ENCODE measurements around the gene MCOLN1. TPM values are rescaled to one million over a fixed set of nuclear protein-coding genes. Genes with fewer than 3 reads are reported as not detected.

The MCOLN1 gene
- total and polyA plus RNA-seq, 2 donors (not counting 3 experiments of a cell fraction or from before 2014, with no cell fraction given): 23.0 to 60.9 TPM

- no peak overlapping the region for H3K27ac ChIP-seq (ENCODE audit: insufficient read depth, low read depth, low read length)
- DNase-seq (ENCODE audit: low read depth, low spot score): no peak
- H4K20me1 ChIP-seq (replicated peaks; ENCODE audit: control insufficient read depth, extremely low read depth, insufficient read depth, low read length): no peaks in the 10 kb centered on the region
- no peak for TF ChIP-seq POLR2A (IDR thresholded peaks at IDR 0.05; ENCODE audit: low read depth, low read length)
- TF ChIP-seq MYC (IDR thresholded peaks at IDR 0.05; ENCODE audit: low read depth, low read length): no peak
- no peak for TF ChIP-seq GATA2 (IDR thresholded peaks at IDR 0.05; ENCODE audit: insufficient read depth, insufficient read length, low read depth, low read length)
- TF ChIP-seq JUN (IDR thresholded peaks at IDR 0.05; ENCODE audit: borderline replicate concordance, insufficient read depth, insufficient read length, low read depth): no peak
- no peak for TF ChIP-seq POLR2AphosphoS5 (IDR thresholded peaks at IDR 0.05; ENCODE audit: insufficient read depth, low read depth, low read length)
- TF ChIP-seq MAX (IDR thresholded peaks at IDR 0.05; ENCODE audit: insufficient read depth, insufficient read length): no peak
- TF ChIP-seq CTCF (IDR thresholded peaks at IDR 0.05; ENCODE audit: extremely low read depth in 1 of 2, insufficient read depth in 1 of 2, low read depth in 1 of 2, low read length in 2 of 2): no peak
- peaks cover 0 to 3% of the 10 kb centered on the region in 2 experiments for H3K27me3 ChIP-seq (ENCODE audit: control insufficient read depth in 2 of 2, insufficient read depth in 2 of 2, low read length in 2 of 2)
- no peaks in the 10 kb centered on the region for H3K9me3 ChIP-seq (replicated peaks; ENCODE audit: control insufficient read depth, insufficient read depth, low read length)
- intact Hi-C loops (cut with micrococcal nuclease) (no loop called here), dilution Hi-C loops (cut with MboI; ENCODE audit: extremely low pct_ligation_motif_present, low sequenced_read_pairs) (no loop called here)
- no peak for FAIRE-seq
- H3K4me1 ChIP-seq (ENCODE audit: control insufficient read depth, extremely low read depth, insufficient read depth, low read length): peaks cover 12% of the 10 kb centered on the region
- H3K36me3 ChIP-seq (ENCODE audit: control insufficient read depth in 2 of 2, extremely low read depth in 1 of 2, insufficient read depth in 2 of 2, low read length in 2 of 2): peaks cover 0 to 2% of the 10 kb centered on the region in 2 experiments
- ChIA-PET POLR2A (no interaction called here), CTCF (no interaction called here)
- no TSS peak for BruUV-seq (replicated peaks)
- no peak overlapping the region for H2AFZ ChIP-seq (ENCODE audit: low read depth, low read length)
- no peaks in the 10 kb centered on the region for H3K9me1 ChIP-seq (replicated peaks; ENCODE audit: control insufficient read depth, extremely low read depth, insufficient read depth, low read length)
- H3K4me3 ChIP-seq (replicated peaks in 1 of 3; ENCODE audit: insufficient read depth in 1 of 3, low read depth in 1 of 3, low read length in 3 of 3): no peak overlapping the region
- no peak overlapping the region for H3K4me2 ChIP-seq (ENCODE audit: insufficient read depth, low read length)
- H3K79me2 ChIP-seq (ENCODE audit: control insufficient read depth, insufficient read depth, low read length): peaks cover 4% of the 10 kb centered on the region
- H3K9ac ChIP-seq (replicated peaks; ENCODE audit: extremely low read depth, insufficient read depth, low read length): no peak overlapping the region
Observed at GRCh38 chr19:7513809-7514642, 8.4 kb upstream of the MCOLN1 start.
